Skeletal muscle tissue (tissue), 4 donors: ENCODE data around the gene CLIC3. TPM values are rescaled to one million over a fixed set of nuclear protein-coding genes. Genes with fewer than 3 reads are reported as not detected.

ENCODE experiments used
- H3K27ac ChIP-seq: one replicate; pipeline ENCODE4 v1.7.0; 2013; ENCODE audit warnings: mild to moderate bottlenecking, low read depth, low read length, inconsistent platforms
- H3K27me3 ChIP-seq, 3 donors: one replicate each; pipeline ENCODE4 v1.7.0; 2013; ENCODE audit warnings: low read length in 3 of 3; ENCODE audit not compliant: control insufficient read depth in 3 of 3, insufficient read depth in 3 of 3
- H3K36me3 ChIP-seq, 3 donors: one replicate each; pipeline ENCODE4 v1.7.0; 2013; ENCODE audit warnings: low read length in 3 of 3; ENCODE audit not compliant: control insufficient read depth in 3 of 3, insufficient read depth in 3 of 3
- H3K4me1 ChIP-seq, 3 donors: one replicate each; pipeline ENCODE4 v1.7.0; 2013; ENCODE audit warnings: low read length in 3 of 3, mild to moderate bottlenecking in 3 of 3; ENCODE audit not compliant: control insufficient read depth in 3 of 3, insufficient read depth in 3 of 3
- H3K4me3 ChIP-seq, 3 donors: one replicate each; pipeline ENCODE4 v1.7.0; 2013; ENCODE audit warnings: low read length in 3 of 3
- H3K9ac ChIP-seq, 3 donors: one replicate each; pipeline ENCODE4 v1.7.0; 2013; ENCODE audit warnings: low read length in 3 of 3, mild to moderate bottlenecking in 3 of 3, moderate library complexity in 2 of 3, low read depth in 1 of 3
- H3K9me3 ChIP-seq, 3 donors: one replicate each; pipeline ENCODE4 v1.7.0; 2013; ENCODE audit warnings: low read length in 3 of 3; ENCODE audit not compliant: control insufficient read depth in 3 of 3
- total RNA-seq: library from RNA; depleted of rRNA; stranded (reverse); fragments of >200 nt; gene quantifications from one replicate; pipeline ENCODE4 v1.2.3, GENCODE V29; 2014
- donor health status: Osteomylitis.

The CLIC3 gene
- total RNA-seq, 1 donor from 2014 or later = not detected

- no peaks in the 10 kb centered on the region for H3K36me3 ChIP-seq
- H3K4me1 ChIP-seq = peaks cover 27 to 42% (median 29%) of the 10 kb centered on the region in 3 donors
- H3K27ac ChIP-seq = no peak within 1 kb of the TSS
- peaks cover 4 to 16% (median 5%) of the 10 kb centered on the region in 3 donors for H3K27me3 ChIP-seq
- H3K9ac ChIP-seq = no peak within 1 kb of the TSS
- no peak within 1 kb of the TSS for H3K4me3 ChIP-seq
- H3K9me3 ChIP-seq = no peaks in the 10 kb centered on the region
Measured at GRCh38 chr9:137031904-137032640, 35.7 kb upstream of the CLIC3 start, which contains the start of gene FUT7. Gene FUT7, minus strand, starts transcription at chr9:137032088. Its CDS starts 97 bp downstream, at chr9:137031991.

- H3K9me3 ChIP-seq = no peaks in the 10 kb centered on the region
- H3K9ac ChIP-seq = no peak overlapping the region
- H3K4me1 ChIP-seq = peaks cover 36 to 52% (median 42%) of the 10 kb centered on the region in 3 donors
- H3K27ac ChIP-seq = no peak overlapping the region
- peaks cover 4 to 16% (median 5%) of the 10 kb centered on the region in 3 donors for H3K27me3 ChIP-seq
- no peaks in the 10 kb centered on the region for H3K36me3 ChIP-seq
- no peak overlapping the region for H3K4me3 ChIP-seq
Measured at GRCh38 chr9:137030538-137031527, 34.5 kb upstream of the CLIC3 start.

- Histone ChIP-seq H3K9me3 (no peaks in the 10 kb centered on the region), H3K9ac (no peak overlapping the region), H3K4me3 (no peak overlapping the region), H3K27me3 (peaks cover 0 to 10% (median 4%) of the 10 kb centered on the region in 3 donors), H3K4me1 (peaks cover 32 to 46% (median 38%) of the 10 kb centered on the region in 3 donors), H3K27ac (no peak overlapping the region), H3K36me3 (no peaks in the 10 kb centered on the region)
Measured at GRCh38 chr9:137030006-137030405, 33.6 kb upstream of the CLIC3 start.

- peaks cover 0 to 3% (median 0%) of the 10 kb centered on the region in 3 donors for H3K27me3 ChIP-seq
- H3K27ac ChIP-seq = no peak overlapping the region
- H3K4me3 ChIP-seq = peak overlapping the region; percentile 35 to 74 (median 63)
- H3K36me3 ChIP-seq = no peaks in the 10 kb centered on the region
- no peaks in the 10 kb centered on the region for H3K9me3 ChIP-seq
- peaks cover 25 to 39% (median 33%) of the 10 kb centered on the region in 3 donors for H3K4me1 ChIP-seq
- peak overlapping the region in 2 of 3 donors; percentile 77 to 79 for H3K9ac ChIP-seq
Measured at GRCh38 chr9:137029058-137029936, 32.9 kb upstream of the CLIC3 start.

- no peaks in the 10 kb centered on the region for H3K27me3 ChIP-seq
- peaks cover 25 to 39% (median 33%) of the 10 kb centered on the region in 3 donors for H3K4me1 ChIP-seq
- peak overlapping the region in 2 of 3 donors; percentile 77 to 79 for H3K9ac ChIP-seq
- H3K27ac ChIP-seq = no peak overlapping the region
- no peaks in the 10 kb centered on the region for H3K9me3 ChIP-seq
- H3K4me3 ChIP-seq = peak overlapping the region; percentile 59 to 74 (median 63)
- H3K36me3 ChIP-seq = no peaks in the 10 kb centered on the region
Measured at GRCh38 chr9:137028263-137029057, 32.1 kb upstream of the CLIC3 start.

GRCh38 chr9:137027369-137028262 lies 31.2 kb upstream of the CLIC3 start, which contains the start of gene ABCA2:
Gene ABCA2, minus strand, starts transcription at chr9:137028237. Its CDS starts 97 bp downstream, at chr9:137028140.
- Histone ChIP-seq H3K9ac (peak within 1 kb of the TSS; percentile 52 to 85 (median 77)), H3K4me3 (peak within 1 kb of the TSS; percentile 65 to 80 (median 77)), H3K27me3 (no peaks in the 10 kb centered on the region), H3K9me3 (no peaks in the 10 kb centered on the region), H3K27ac (no peak within 1 kb of the TSS), H3K36me3 (no peaks in the 10 kb centered on the region), H3K4me1 (peaks cover 25 to 39% (median 33%) of the 10 kb centered on the region in 3 donors)

GRCh38 chr9:137026828-137027227 lies 30.5 kb upstream of the CLIC3 start:
- Histone ChIP-seq H3K9me3 (no peaks in the 10 kb centered on the region), H3K4me1 (peaks cover 25 to 39% (median 33%) of the 10 kb centered on the region in 3 donors), H3K27me3 (no peaks in the 10 kb centered on the region), H3K27ac (no peak overlapping the region), H3K9ac (peak overlapping the region; percentile 52 to 85 (median 75)), H3K36me3 (no peaks in the 10 kb centered on the region), H3K4me3 (peak overlapping the region; percentile 65 to 80 (median 77))

- Histone ChIP-seq H3K27me3 (no peaks in the 10 kb centered on the region), H3K4me1 (peaks cover 25 to 37% (median 33%) of the 10 kb centered on the region in 3 donors), H3K27ac (no peak overlapping the region), H3K4me3 (peak overlapping the region in 1 of 3 donors; percentile 41), H3K9me3 (no peaks in the 10 kb centered on the region), H3K36me3 (no peaks in the 10 kb centered on the region), H3K9ac (peak overlapping the region in 2 of 3 donors; percentile 20 to 57)
Measured at GRCh38 chr9:137026384-137026783, 30.0 kb upstream of the CLIC3 start.
